HL-60 (cell line): ENCODE data around the gene PCDHB16.
"Not testable (repeated sequence)": the region's sequence is repeated elsewhere in the genome, so short reads cannot be mapped to it uniquely, and the experiment has no call there.

ENCODE experiments used
- GABPA ChIP-seq: IDR thresholded peaks from 2 replicates; pipeline ENCODE4 v1.6.1; 2012; ENCODE audit warnings: low read depth
- TF ChIP-seq, protein P1 (sequence below): IDR thresholded peaks from one replicate; pipeline ENCODE4 v1.5.1; 2011; ENCODE audit warnings: low read length, control low read depth, inconsistent platforms; ENCODE audit not compliant: insufficient read depth
- TF ChIP-seq, protein P2 (sequence below): IDR thresholded peaks from 2 replicates; pipeline ENCODE4 v1.6.1; 2012; ENCODE audit warnings: low read depth; ENCODE audit not compliant: insufficient replicate concordance

DNA sequence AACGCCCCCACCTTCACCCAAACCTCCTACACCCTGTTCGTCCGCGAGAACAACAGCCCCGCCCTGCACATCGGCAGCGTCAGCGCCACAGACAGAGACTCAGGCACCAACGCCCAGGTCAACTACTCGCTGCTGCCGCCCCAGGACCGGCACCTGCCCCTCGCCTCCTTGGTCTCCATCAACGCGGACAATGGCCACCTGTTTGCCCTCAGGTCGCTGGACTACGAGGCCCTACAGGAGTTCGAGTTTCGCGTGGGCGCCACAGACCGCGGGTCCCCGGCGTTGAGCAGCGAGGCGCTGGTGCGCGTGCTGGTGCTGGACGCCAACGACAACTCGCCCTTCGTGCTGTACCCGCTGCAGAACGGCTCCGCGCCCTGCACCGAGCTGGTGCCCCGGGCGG, 42.7 kb downstream of the PCDHB16 start:
- TF ChIP-seq, protein P1, sequence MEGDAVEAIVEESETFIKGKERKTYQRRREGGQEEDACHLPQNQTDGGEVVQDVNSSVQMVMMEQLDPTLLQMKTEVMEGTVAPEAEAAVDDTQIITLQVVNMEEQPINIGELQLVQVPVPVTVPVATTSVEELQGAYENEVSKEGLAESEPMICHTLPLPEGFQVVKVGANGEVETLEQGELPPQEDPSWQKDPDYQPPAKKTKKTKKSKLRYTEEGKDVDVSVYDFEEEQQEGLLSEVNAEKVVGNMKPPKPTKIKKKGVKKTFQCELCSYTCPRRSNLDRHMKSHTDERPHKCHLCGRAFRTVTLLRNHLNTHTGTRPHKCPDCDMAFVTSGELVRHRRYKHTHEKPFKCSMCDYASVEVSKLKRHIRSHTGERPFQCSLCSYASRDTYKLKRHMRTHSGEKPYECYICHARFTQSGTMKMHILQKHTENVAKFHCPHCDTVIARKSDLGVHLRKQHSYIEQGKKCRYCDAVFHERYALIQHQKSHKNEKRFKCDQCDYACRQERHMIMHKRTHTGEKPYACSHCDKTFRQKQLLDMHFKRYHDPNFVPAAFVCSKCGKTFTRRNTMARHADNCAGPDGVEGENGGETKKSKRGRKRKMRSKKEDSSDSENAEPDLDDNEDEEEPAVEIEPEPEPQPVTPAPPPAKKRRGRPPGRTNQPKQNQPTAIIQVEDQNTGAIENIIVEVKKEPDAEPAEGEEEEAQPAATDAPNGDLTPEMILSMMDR, result not testable (repeated sequence)
- TF ChIP-seq, protein P2, sequence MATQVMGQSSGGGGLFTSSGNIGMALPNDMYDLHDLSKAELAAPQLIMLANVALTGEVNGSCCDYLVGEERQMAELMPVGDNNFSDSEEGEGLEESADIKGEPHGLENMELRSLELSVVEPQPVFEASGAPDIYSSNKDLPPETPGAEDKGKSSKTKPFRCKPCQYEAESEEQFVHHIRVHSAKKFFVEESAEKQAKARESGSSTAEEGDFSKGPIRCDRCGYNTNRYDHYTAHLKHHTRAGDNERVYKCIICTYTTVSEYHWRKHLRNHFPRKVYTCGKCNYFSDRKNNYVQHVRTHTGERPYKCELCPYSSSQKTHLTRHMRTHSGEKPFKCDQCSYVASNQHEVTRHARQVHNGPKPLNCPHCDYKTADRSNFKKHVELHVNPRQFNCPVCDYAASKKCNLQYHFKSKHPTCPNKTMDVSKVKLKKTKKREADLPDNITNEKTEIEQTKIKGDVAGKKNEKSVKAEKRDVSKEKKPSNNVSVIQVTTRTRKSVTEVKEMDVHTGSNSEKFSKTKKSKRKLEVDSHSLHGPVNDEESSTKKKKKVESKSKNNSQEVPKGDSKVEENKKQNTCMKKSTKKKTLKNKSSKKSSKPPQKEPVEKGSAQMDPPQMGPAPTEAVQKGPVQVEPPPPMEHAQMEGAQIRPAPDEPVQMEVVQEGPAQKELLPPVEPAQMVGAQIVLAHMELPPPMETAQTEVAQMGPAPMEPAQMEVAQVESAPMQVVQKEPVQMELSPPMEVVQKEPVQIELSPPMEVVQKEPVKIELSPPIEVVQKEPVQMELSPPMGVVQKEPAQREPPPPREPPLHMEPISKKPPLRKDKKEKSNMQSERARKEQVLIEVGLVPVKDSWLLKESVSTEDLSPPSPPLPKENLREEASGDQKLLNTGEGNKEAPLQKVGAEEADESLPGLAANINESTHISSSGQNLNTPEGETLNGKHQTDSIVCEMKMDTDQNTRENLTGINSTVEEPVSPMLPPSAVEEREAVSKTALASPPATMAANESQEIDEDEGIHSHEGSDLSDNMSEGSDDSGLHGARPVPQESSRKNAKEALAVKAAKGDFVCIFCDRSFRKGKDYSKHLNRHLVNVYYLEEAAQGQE, result not testable (repeated sequence)
- TF ChIP-seq GABPA, result not testable (repeated sequence)
